GM21423 (cell line): Measurements from ENCODE around the gene CD4.
"Not testable (repeated sequence)": the region's sequence is repeated elsewhere in the genome, so short reads cannot be mapped to it uniquely, and the experiment has no call there.

Source experiments
- ATAC-seq: cut with Tn5 transposase; IDR thresholded peaks from one replicate; pipeline ENCODE4 v1.9.1; 2021; ENCODE audit warnings: mild to moderate bottlenecking, moderate library complexity; ENCODE audit not compliant: unreplicated experiment

Gene CD4

GRCh38 chr12:6866163-6866919 is 77.0 kb downstream of the CD4 start:
- ATAC-seq = no peak

DNA sequence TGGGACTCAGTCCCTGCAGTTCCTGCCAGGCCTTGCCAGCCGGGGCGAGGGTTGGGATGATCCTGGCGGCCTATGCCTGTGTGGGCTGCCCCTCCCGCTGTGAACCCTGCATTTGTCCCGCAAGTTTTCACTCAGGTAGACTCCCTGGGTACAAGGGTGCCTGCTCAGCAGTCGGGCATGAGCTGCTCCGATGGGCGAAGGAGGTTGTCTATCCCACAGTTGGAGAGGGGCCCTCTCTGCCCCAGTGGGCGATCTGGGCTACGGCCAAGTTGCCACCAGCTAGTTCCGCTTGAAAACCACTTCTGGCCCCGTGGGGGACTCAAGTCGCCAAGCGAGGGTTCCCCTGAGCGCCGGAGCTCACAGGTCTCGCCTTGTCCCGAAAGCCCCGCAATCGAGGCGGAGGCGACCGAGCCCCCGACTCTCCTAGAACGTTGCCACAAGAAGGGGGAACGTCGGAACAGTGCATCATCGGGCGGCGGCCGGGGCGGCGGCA is 77.6 kb downstream of the CD4 start:
- ATAC-seq = no peak

DNA sequence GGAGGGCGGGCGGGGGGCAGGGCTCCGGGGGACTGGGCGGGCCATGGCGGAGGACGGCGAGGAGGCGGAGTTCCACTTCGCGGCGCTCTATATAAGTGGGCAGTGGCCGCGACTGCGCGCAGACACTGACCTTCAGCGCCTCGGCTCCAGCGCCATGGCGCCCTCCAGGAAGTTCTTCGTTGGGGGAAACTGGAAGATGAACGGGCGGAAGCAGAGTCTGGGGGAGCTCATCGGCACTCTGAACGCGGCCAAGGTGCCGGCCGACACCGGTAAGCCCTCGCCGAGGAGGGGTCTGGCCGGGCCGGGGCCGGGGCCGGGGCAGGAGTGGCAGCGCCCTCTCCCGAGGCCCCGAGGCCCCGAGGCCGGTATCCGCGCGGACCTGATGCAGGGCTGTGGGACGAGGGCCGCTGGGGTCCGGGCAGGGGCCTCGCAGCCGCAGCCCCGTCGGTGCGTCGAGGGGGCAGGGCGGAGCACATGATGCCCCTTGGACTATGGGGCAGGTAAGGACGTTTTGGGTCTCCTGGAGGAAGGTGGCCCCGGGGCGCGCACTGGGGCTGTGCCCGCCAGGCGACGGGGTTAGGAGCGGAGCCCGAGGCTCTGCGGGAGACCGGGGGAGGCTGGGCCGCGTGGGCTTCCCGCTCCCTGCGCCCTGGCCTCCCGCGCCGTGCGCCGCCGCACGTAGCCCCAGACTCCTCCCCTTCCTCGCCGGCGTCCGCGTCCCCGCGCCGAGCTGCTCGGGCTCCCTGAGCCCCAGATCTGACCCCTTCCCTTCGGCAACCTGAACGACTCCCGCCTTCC is 78.3 kb downstream of the CD4 start, which contains the start of gene TPI1:
TPI1 (plus strand) TSS at position 119 of the 798 bp plus-strand sequence; CDS start at position 155, 36 bp downstream.
- peak; percentile 55 for ATAC-seq

DNA sequence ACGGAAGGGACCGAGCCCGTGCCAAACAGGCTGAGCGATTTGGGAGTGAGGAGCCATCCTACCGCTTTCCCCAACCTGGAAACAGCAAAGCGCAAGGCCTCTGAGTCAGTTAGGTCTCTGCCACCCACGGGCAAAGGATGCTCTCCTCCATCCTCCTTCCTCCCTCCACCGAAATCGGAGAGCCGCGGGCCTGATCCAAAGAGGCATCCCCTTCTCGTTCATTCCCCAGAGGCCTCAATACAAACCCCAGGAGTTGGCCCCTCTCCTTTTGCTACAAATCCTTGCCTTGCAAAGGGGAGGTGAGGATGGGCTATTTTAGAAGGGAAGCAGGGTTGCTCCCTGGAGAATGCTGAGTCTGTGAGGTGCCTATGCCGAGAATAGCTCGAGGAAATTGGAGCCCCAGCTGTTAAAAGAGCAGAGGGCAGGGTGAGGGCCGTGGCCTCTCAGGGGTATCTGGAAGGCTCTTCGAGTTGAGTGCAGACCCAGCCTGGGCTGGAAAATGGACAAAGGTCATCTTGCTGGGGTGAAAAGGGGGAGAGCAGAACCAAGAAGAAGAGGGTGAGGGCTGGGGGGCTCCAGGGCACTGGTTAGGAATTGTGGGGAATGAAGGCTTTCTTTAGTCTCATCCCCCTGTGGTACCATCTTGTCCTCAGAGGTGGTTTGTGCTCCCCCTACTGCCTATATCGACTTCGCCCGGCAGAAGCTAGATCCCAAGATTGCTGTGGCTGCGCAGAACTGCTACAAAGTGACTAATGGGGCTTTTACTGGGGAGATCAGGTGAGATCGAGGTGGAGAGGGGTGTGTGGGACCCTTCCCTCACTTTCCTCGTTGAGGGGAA is 79.1 kb downstream of the CD4 start:
- no peak for ATAC-seq

- no peak for ATAC-seq
Measured at GRCh38 chr12:6869049-6870021, 80.0 kb downstream of the CD4 start.

- ATAC-seq = not testable (repeated sequence)
Measured at GRCh38 chr12:6870304-6870703, 81.0 kb downstream of the CD4 start.
